ENCODE data around the gene NTN3. TPM values are rescaled to one million over a fixed set of nuclear protein-coding genes. Genes with fewer than 3 reads are reported as not detected.
A peak's percentile ranks its signal among the peaks of the same experiment; 100 is the strongest.
"Not testable (repeated sequence)": the region's sequence is repeated elsewhere in the genome, so short reads cannot be mapped to it uniquely, and the experiment has no call there.

NTN3 gene
- total RNA-seq, 1 experiment from 2014 or later = not detected

DNA sequence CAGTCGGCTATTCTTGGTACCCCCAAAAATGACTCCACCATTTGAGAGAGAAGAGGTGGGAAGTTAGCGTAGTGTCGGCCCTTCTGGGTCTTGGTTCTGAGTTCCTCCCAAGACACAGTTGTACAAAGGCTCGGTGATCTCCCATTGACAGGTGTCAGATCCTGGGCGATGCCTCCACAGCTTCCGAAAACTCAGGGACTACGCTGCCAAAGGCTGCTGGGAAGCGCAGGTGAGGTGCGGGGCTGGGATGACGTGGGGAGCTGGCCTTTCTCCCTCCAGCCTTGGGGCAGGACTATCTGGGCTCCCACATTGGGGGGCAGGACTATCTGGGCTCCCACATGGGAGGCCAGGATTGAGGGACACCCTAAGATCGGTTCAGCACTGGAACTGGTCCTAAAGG lies 31.5 kb upstream of the NTN3 start:
- no peak for DNase-seq (ENCODE audit: low read depth)

DNA sequence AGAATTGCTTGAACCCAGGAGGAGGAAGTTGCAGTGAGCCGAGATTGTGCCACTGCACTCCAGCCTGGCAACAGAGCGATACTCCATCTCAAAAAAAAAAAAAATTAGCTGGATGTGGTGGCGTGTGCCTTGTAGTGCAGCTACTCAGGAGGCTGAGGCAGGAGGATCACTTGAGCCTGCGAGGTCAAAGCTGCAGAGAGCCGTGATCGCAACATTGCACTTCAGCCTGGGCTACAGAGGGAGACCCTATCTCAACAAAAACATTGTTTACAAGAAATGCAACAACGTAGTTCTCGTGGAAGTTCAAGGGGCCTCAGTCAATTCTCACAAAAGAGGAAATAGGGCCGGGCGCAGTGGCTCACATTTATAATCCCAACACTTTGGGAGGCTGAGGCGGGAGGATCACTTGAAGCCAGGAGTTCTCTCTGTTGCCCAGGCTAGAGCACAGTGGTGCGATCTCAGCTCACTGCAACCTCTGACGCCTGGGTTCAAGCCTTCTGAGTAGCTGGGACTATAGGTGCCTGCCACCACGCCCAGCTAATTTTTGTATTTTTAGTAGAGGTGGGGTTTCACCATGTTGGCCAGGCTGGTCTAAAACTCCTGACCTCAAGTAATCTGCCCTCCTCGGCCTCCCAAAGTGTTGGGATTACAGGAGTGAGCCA lies 29.8 kb upstream of the NTN3 start:
- DNase-seq (ENCODE audit: low read depth) = not testable (repeated sequence)

- no peak for DNase-seq (ENCODE audit: low read depth)
Measured at GRCh38 chr16:2443555-2443954, 27.5 kb upstream of the NTN3 start.

- no peak for DNase-seq (ENCODE audit: low read depth)
Measured at GRCh38 chr16:2447920-2448583, 23.0 kb upstream of the NTN3 start.

GRCh38 chr16:2449118-2449517 lies 22.0 kb upstream of the NTN3 start:
- DNase-seq (ENCODE audit: low read depth) = no peak

GRCh38 chr16:2450535-2450934 lies 20.6 kb upstream of the NTN3 start:
- DNase-seq (ENCODE audit: low read depth) = no peak

DNA sequence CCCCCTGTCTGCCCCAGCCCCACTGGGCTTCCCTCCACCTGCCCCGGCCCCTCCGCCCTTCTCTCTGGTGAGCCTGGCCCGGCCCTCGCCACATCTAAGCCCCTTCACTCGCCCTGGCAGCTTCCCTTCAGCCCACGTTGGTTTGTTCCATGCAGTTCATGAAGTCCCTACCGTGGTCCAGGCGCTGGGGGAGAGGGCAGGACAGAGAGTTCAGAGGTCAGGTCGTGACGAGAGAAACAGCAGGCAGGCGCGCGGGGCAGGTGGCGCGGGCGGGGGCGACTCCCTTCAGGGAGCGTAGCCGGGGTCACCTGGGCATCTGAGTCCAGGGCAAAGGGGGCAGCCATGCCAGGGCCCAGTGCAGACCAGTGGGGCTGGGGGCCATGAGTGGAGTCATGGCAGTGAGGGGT lies 20.1 kb upstream of the NTN3 start:
- no peak for DNase-seq (ENCODE audit: low read depth)

- DNase-seq (ENCODE audit: low read depth) = no peak
Measured at GRCh38 chr16:2451851-2452320, 19.2 kb upstream of the NTN3 start.

- no peak for DNase-seq (ENCODE audit: low read depth)
Measured at GRCh38 chr16:2452650-2453049, 18.4 kb upstream of the NTN3 start.

- DNase-seq (ENCODE audit: low read depth) = no peak
Measured at GRCh38 chr16:2455081-2455845, 15.8 kb upstream of the NTN3 start.

GRCh38 chr16:2456551-2457153 lies 14.4 kb upstream of the NTN3 start:
- no peak for DNase-seq (ENCODE audit: low read depth)

- DNase-seq (ENCODE audit: low read depth) = no peak
Measured at GRCh38 chr16:2457267-2457666, 13.8 kb upstream of the NTN3 start.

- no peak for DNase-seq (ENCODE audit: low read depth)
Measured at GRCh38 chr16:2457946-2458345, 13.2 kb upstream of the NTN3 start.

DNA sequence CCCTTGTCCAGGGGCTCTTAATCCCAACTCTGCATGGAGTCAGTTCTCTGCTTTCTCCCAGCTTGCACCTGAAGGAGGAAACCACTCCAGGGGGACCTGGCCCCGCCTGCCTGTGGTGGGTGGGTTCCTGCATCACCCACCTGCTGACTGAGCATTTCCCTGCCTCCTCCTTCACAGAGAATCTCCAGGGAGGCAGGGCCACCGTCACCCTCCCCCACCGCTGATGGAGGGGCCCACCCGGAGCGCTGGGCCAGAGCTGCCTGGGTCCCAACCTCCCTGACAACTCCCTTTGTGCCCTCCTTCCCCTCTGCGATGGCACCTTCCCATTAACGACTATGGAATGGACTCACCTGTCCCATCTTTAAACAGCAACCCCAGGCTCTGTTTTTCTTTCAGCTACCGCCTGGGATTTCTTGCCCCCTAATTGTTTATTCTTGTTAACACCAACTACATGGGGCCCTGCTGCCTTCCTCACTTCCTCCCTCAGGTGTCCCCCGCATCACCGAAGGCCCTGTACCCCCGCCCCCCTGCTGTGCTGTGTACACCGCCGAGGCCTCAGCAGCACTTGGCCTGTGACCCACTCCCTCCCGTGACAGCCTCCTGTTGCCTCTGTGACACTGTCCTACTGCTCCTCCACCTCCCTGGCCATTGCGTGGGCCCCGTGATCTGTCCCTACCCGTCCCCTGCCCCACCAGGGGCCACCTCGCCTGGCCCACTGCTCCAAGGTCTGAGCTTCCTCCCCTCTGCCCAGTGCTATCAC lies 12.0 kb upstream of the NTN3 start:
- DNase-seq (ENCODE audit: low read depth) = no peak

DNA sequence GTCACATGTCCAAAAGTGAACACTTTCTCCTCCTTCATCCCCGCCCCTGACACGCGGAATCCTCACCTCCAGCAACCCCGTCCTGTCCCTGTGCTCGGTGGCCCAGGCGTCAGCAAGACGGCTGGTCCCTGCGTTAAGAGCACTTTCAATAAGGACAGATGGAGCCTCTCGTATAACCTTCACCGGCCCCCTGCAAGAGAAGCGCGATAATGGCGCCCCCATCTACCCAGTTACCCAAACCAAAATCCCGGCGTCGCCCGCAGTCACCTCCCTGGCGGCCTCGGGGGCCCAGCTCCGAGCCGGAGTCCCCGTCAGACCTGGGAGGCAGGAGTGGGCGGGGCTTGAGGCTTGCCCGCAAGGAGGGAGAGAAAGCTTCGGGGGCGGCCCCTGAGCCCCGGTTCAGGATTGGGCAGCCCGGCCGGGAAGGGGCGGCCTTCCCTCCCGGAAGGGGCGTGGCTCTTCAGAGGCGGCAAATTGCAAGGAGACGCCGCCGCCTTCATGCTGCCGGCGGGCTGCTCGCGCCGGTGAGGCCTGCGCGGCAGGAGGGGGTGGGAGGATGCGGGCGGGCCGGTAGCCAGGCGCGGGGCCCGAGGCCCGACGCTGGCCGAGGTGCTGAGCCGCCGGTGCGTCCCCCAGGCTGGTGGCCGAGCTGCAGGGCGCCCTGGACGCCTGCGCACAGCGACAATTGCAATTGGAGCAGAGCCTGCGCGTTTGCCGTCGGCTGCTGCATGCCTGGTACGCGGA lies 11.3 kb upstream of the NTN3 start, which contains the start of gene TEDC2:
TEDC2 (plus strand) TSS at position 463 of the 744 bp plus-strand sequence; CDS start at position 499, 36 bp downstream.
- peak; percentile 95 for DNase-seq (ENCODE audit: low read depth)

DNA sequence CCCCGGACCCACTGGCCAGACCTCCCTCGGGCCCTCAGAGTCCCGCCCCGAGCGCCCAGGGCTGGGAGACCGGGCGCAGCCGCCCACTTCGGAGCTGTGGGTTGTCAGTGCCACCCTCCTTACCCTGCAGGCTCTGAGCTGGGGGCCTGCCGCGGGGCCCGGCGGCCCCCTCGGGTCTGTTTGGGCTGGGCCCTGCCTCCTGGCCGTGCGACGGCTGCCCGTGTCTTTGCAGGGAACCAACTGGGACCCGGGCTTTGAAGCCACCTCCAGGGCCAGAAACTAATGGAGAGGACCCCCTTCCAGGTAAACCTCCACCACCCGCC lies 10.7 kb upstream of the NTN3 start:
- DNase-seq (ENCODE audit: low read depth) = no peak

DNA sequence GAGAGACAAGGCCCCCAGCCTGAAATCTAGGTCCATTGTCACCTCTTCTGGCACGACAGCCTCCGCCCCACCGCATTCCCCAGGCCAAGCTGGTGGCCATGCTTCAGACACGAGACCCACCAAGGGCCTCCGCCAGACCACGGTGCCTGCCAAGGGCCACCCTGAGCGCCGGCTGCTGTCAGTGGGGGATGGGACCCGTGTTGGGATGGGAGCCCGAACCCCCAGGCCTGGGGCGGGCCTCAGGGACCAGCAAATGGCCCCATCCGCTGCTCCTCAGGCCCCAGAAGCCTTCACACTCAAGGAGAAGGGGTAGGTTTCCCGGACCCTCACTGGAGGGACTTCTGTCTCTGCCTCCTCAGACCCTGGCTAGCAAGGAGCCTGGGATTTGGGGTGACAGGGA lies 10.2 kb upstream of the NTN3 start:
- no peak for DNase-seq (ENCODE audit: low read depth)

GRCh38 chr16:2462031-2462866 lies 8.8 kb upstream of the NTN3 start:
- no peak for DNase-seq (ENCODE audit: low read depth)

GRCh38 chr16:2464333-2464732 lies 6.8 kb upstream of the NTN3 start:
- DNase-seq (ENCODE audit: low read depth) = no peak

Measured in HT1080 (cell line).